Measurements from ENCODE around the gene SERPIND1. TPM values are rescaled to one million over a fixed set of nuclear protein-coding genes. Genes with fewer than 3 reads are reported as not detected.

The SERPIND1 gene
- total RNA-seq, 4 donors from 2014 or later, result 0.15 TPM; not detected in 3

- peaks cover 0 to 67% of the 10 kb centered on the region in 2 donors for H3K36me3 ChIP-seq
- no peak for ATAC-seq
- no peak overlapping the region for H3K27ac ChIP-seq
- WGBS, 2 donors (ENCODE audit: low coverage in 1 of 2), result 74 to 75% methylated on average over 3 to 6 of the region's 9 CpGs
- no peaks in the 10 kb centered on the region for H3K9me3 ChIP-seq
- H3K4me1 ChIP-seq, result no peaks in the 10 kb centered on the region
- TF ChIP-seq CTCF (IDR thresholded peaks at IDR 0.05) (no peak), POLR2A (IDR thresholded peaks at IDR 0.05) (no peak), EP300 (IDR thresholded peaks at IDR 0.05) (no peak), POLR2AphosphoS5 (IDR thresholded peaks at IDR 0.05) (no peak)
- H3K27me3 ChIP-seq, result no peaks in the 10 kb centered on the region
- H3K4me3 ChIP-seq, result no peak overlapping the region
Measured at GRCh38 chr22:20771918-20772625, 1.8 kb upstream of the SERPIND1 start.

GRCh38 chr22:20774882-20775281, 969 bp downstream of the SERPIND1 start:
- peaks cover 0 to 71% of the 10 kb centered on the region in 2 donors for H3K36me3 ChIP-seq
- TF ChIP-seq POLR2A (IDR thresholded peaks at IDR 0.05) (no peak), EP300 (IDR thresholded peaks at IDR 0.05) (no peak), CTCF (IDR thresholded peaks at IDR 0.05) (no peak), POLR2AphosphoS5 (IDR thresholded peaks at IDR 0.05) (no peak)
- no peaks in the 10 kb centered on the region for H3K27me3 ChIP-seq
- H3K4me1 ChIP-seq, result no peaks in the 10 kb centered on the region
- ATAC-seq, result no peak
- WGBS, 2 donors (ENCODE audit: low coverage in 1 of 2), result 84 to 100% methylated on average over 4 of the region's 4 CpGs
- H3K9me3 ChIP-seq, result no peaks in the 10 kb centered on the region
- H3K27ac ChIP-seq, result no peak overlapping the region
- H3K4me3 ChIP-seq, result no peak overlapping the region

GRCh38 chr22:20775342-20775895, 1.5 kb downstream of the SERPIND1 start:
- no peak overlapping the region for H3K27ac ChIP-seq
- H3K9me3 ChIP-seq, result no peaks in the 10 kb centered on the region
- 51 to 59% methylated on average over 3 to 4 of the region's 4 CpGs for WGBS, 2 donors (ENCODE audit: low coverage in 1 of 2)
- TF ChIP-seq CTCF (IDR thresholded peaks at IDR 0.05) (no peak), EP300 (IDR thresholded peaks at IDR 0.05) (no peak), POLR2AphosphoS5 (IDR thresholded peaks at IDR 0.05) (no peak), POLR2A (IDR thresholded peaks at IDR 0.05) (no peak)
- H3K36me3 ChIP-seq, result peaks cover 0 to 72% of the 10 kb centered on the region in 2 donors
- ATAC-seq, result no peak
- H3K4me1 ChIP-seq, result no peaks in the 10 kb centered on the region
- no peaks in the 10 kb centered on the region for H3K27me3 ChIP-seq
- no peak overlapping the region for H3K4me3 ChIP-seq

GRCh38 chr22:20776624-20777405, 2.9 kb downstream of the SERPIND1 start:
- peak overlapping the region in 2 of 4 donors; percentile 38 to 39 for H3K27ac ChIP-seq
- TF ChIP-seq POLR2AphosphoS5 (IDR thresholded peaks at IDR 0.05) (no peak), CTCF (IDR thresholded peaks at IDR 0.05) (no peak), EP300 (IDR thresholded peaks at IDR 0.05) (no peak), POLR2A (IDR thresholded peaks at IDR 0.05) (no peak)
- no peak for ATAC-seq
- H3K9me3 ChIP-seq, result no peaks in the 10 kb centered on the region
- no peaks in the 10 kb centered on the region for H3K4me1 ChIP-seq
- H3K27me3 ChIP-seq, result no peaks in the 10 kb centered on the region
- no peak overlapping the region for H3K4me3 ChIP-seq
- peaks cover 0 to 75% of the 10 kb centered on the region in 2 donors for H3K36me3 ChIP-seq
- 92% methylated on average over 9 to 14 of the region's 17 CpGs for WGBS, 2 donors (ENCODE audit: low coverage in 1 of 2)

All from gastroesophageal sphincter (tissue), 4 donors.